ENCODE data around the gene RIOK1.

DNA sequence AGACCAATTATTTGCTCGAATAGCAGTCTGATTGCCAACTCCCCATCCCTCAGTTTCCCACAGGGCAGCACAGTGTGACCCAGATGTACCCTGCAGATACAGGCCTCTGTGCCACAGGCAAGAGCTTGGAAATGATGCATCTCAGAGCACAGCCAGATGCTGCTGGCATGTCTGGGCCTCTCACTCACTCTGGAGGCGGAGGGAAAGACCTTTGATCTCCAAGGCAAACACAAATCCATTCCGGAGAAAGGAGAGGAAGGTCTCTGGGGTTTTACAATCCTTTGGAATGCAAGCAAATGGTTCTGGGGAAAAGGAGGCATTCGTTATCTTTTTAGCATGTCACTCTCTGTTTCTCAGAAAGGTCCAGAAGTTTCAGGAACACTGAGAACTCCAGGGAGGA lies 74.2 kb downstream of the RIOK1 start:
- TF ChIP-seq, protein P1, sequence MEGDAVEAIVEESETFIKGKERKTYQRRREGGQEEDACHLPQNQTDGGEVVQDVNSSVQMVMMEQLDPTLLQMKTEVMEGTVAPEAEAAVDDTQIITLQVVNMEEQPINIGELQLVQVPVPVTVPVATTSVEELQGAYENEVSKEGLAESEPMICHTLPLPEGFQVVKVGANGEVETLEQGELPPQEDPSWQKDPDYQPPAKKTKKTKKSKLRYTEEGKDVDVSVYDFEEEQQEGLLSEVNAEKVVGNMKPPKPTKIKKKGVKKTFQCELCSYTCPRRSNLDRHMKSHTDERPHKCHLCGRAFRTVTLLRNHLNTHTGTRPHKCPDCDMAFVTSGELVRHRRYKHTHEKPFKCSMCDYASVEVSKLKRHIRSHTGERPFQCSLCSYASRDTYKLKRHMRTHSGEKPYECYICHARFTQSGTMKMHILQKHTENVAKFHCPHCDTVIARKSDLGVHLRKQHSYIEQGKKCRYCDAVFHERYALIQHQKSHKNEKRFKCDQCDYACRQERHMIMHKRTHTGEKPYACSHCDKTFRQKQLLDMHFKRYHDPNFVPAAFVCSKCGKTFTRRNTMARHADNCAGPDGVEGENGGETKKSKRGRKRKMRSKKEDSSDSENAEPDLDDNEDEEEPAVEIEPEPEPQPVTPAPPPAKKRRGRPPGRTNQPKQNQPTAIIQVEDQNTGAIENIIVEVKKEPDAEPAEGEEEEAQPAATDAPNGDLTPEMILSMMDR (IDR thresholded peaks at IDR 0.05 in 2 of 3, conservative IDR thresholded peaks at IDR 0.05 in 1 of 3; ENCODE audit: borderline replicate concordance in 1 of 3, insufficient read depth in 1 of 3, low read depth in 2 of 3, low read length in 2 of 3): no peak
- TF ChIP-seq TCF7L2 (IDR thresholded peaks at IDR 0.05; ENCODE audit: borderline replicate concordance, extremely low read depth, insufficient read depth, insufficient read length): peak; percentile 82
- TF ChIP-seq RAD21 (IDR thresholded peaks at IDR 0.05; ENCODE audit: low read depth): no peak
- no peak for TF ChIP-seq POLR2A (IDR thresholded peaks at IDR 0.05; ENCODE audit: borderline replicate concordance, extremely low read depth, insufficient read depth, insufficient read length)
- TF ChIP-seq EZH2phosphoT487 (IDR thresholded peaks at IDR 0.05; ENCODE audit: borderline replicate concordance): no peak
- TF ChIP-seq EZH2 (IDR thresholded peaks at IDR 0.05): no peak
- no peak for TF ChIP-seq ZFX (IDR thresholded peaks at IDR 0.05)
- no peak for TF ChIP-seq SP1 (IDR thresholded peaks at IDR 0.05; ENCODE audit: low read depth)
- TF ChIP-seq, protein P2, sequence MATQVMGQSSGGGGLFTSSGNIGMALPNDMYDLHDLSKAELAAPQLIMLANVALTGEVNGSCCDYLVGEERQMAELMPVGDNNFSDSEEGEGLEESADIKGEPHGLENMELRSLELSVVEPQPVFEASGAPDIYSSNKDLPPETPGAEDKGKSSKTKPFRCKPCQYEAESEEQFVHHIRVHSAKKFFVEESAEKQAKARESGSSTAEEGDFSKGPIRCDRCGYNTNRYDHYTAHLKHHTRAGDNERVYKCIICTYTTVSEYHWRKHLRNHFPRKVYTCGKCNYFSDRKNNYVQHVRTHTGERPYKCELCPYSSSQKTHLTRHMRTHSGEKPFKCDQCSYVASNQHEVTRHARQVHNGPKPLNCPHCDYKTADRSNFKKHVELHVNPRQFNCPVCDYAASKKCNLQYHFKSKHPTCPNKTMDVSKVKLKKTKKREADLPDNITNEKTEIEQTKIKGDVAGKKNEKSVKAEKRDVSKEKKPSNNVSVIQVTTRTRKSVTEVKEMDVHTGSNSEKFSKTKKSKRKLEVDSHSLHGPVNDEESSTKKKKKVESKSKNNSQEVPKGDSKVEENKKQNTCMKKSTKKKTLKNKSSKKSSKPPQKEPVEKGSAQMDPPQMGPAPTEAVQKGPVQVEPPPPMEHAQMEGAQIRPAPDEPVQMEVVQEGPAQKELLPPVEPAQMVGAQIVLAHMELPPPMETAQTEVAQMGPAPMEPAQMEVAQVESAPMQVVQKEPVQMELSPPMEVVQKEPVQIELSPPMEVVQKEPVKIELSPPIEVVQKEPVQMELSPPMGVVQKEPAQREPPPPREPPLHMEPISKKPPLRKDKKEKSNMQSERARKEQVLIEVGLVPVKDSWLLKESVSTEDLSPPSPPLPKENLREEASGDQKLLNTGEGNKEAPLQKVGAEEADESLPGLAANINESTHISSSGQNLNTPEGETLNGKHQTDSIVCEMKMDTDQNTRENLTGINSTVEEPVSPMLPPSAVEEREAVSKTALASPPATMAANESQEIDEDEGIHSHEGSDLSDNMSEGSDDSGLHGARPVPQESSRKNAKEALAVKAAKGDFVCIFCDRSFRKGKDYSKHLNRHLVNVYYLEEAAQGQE (IDR thresholded peaks at IDR 0.05; ENCODE audit: low read depth): no peak
